GM08714 (cell line): ENCODE results near the gene EDN2.
A peak's percentile ranks its signal among the peaks of the same experiment; 100 is the strongest.

Source experiments
- H3K4me3 ChIP-seq: fragments of 200-500 bp; sonication (Bioruptor generic); 2 replicates; pipeline ENCODE4 v1.5.1; 2014; ENCODE audit warnings: mild to moderate bottlenecking, low read length, inconsistent platforms
- ZNF274 ChIP-seq: IDR thresholded peaks from 2 replicates; pipeline ENCODE4 v1.6.1; 2012; ENCODE audit warnings: mild to moderate bottlenecking, low read depth, low read length

Gene EDN2

DNA sequence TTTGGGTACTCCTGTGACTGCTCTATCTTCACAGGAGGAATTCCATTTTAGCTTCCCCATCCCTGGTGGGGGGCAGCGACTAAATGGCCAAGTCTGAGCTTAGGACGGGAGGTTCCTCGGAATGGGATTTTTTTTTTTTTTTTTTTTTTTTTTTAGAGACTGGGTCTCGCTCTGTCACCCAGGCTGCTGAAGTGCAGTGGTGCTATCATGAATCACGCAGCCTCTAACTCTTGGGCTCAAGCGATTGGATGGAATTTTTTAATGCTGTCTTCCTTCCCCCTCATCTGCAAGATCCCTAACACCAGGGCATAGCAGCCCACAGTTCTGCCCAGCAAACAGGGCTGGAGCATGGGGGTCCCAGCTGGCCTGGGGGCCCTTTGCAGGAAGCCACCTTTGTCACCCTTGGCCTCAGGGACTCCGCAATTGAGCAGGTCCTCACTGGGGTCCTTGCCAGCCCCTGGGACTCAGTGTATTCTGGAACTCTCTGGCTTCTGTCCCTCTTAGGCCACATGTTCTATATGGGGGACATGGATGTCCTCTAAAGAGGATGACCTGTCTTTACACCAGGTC, 13.1 kb upstream of the EDN2 start:
- H3K4me3 ChIP-seq, result no peak overlapping the region
- no peak for TF ChIP-seq ZNF274

DNA sequence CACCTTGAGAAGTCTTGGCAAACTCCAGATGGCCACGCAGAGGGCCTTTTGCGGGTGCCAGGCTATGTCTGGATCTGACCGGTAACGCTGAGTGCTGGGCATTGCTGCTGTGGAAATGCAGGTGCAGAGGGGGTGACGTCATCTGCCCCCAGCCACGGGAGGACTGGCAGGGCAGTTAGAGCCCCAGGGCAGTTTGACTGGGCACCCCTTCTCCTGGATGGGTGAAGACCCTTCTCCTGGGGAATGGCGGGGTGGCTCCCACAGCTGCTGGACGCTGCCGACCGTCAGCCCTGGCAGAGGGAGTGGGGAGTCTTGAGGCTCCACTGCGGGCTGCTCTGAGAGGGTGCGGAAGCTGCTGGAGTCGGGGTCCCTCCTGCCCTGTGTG, 12.6 kb upstream of the EDN2 start:
- no peak overlapping the region for H3K4me3 ChIP-seq
- TF ChIP-seq ZNF274, result no peak

- TF ChIP-seq ZNF274, result no peak
- H3K4me3 ChIP-seq, result peak overlapping the region; percentile 25; the same call in 1 of the 2 replicates
These were observed 11.9 kb upstream of the EDN2 start for GRCh38 chr1:41496080-41497055.

DNA sequence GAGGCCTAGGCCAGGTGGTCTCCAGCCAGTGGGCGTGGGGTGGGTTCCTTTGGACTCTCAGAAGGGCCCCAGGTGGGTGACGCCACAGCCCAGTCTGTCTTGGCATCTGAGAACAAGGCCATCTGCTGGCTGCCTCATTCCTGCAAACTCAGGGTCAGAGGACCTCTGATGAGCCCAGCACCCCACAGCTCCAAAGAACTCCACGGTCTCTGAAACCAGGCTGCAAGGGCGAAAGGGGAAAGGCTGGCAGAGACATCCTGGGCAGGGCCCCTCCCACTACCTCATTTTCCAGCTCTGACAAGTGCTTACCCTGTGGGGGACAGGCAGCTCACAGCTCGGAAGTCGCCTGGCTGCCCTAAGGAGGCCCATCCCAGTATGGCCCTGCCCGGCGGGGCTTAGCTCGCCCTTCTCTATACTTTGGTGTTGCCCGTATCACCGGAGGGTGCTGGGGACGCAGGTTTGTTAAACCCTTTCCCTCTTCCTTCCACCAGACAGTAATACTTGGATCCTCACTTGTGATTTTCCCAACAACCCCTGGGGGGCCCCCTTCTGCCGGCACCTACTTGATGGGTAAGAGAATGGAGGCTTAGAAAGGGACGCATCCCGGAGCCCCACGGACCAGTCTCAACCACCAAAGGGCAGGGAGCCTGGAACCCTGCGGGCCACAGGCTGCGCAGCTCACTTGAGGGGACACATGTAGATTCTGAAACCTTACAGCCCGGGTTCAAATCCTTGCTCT, 10.9 kb upstream of the EDN2 start:
- no peak for TF ChIP-seq ZNF274
- H3K4me3 ChIP-seq, result no peak overlapping the region; the same call in 1 of the 2 replicates

- TF ChIP-seq ZNF274, result no peak
These were observed 10.1 kb upstream of the EDN2 start for GRCh38 chr1:41494351-41495209.

DNA sequence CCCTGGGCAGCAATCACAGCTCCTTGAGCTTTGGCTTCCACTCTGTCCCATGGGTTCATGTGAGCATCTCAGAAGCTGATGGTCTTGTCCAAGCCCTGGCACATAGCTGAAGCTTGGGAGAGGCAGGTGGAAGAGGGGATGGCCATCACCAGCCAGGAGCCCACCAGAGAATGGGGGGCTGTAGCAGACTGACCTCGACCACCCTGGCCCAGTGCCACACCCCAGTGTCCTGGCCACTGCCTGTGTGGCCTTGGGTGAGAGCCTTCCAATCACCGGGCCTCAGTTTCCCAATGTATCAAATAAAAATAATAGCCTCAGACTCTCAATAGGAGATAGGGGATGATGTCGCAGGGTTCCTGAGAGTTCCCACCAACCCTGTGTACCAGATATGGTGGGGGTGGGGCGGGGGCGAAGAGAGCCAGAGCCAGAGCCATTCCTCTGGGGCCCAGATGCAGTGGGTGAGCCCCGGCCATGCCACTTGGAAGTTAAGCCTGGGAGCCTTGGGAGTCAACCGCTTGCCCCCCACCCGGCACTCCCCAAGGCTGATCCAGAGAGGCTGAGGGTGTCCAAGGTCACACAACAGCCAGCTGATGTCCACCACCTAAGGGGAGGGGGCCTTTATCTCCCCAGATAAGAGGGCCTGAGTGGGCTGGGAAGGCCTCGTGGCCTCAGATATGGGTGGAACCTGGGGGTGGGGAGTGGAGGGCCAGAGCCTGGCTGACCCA, 9.3 kb upstream of the EDN2 start:
- no peak for TF ChIP-seq ZNF274

More at GRCh38 chr1:41494351-41495209, 10.1 kb upstream of the EDN2 start:
- no peak overlapping the region for H3K4me3 ChIP-seq

GRCh38 chr1:41493117-41493536, 8.6 kb upstream of the EDN2 start:
- TF ChIP-seq ZNF274, result no peak
- H3K4me3 ChIP-seq, result no peak overlapping the region

More for the DNA sequence above, 9.3 kb upstream of the EDN2 start:
- no peak overlapping the region for H3K4me3 ChIP-seq

- no peak for TF ChIP-seq ZNF274
These were observed 7.9 kb upstream of the EDN2 start for GRCh38 chr1:41492341-41492848.

DNA sequence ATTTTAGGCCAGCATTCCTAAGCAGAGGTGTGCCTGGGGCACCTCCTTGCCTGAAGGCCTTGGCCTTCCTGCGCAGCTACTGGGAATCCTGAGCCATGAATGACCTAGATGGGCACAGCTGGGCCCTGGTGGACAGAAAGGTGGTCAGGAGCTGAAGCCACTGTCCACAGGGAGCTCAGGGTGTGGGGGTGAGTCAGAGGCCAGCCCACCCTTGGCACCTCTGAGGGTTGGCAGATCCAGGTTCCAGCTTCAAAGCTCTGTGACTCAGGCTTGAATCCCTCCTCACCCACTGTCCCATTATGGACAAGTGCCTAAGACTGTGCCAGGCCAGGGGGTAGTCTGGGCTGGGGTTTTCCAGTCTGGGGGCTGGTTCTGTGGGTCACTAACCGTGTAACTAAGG, 6.4 kb upstream of the EDN2 start:
- no peak overlapping the region for H3K4me3 ChIP-seq
- TF ChIP-seq ZNF274, result no peak

More at GRCh38 chr1:41492341-41492848, 7.9 kb upstream of the EDN2 start:
- no peak overlapping the region for H3K4me3 ChIP-seq

- H3K4me3 ChIP-seq, result no peak overlapping the region
- no peak for TF ChIP-seq ZNF274
These were observed 5.1 kb upstream of the EDN2 start for GRCh38 chr1:41489561-41489960.

DNA sequence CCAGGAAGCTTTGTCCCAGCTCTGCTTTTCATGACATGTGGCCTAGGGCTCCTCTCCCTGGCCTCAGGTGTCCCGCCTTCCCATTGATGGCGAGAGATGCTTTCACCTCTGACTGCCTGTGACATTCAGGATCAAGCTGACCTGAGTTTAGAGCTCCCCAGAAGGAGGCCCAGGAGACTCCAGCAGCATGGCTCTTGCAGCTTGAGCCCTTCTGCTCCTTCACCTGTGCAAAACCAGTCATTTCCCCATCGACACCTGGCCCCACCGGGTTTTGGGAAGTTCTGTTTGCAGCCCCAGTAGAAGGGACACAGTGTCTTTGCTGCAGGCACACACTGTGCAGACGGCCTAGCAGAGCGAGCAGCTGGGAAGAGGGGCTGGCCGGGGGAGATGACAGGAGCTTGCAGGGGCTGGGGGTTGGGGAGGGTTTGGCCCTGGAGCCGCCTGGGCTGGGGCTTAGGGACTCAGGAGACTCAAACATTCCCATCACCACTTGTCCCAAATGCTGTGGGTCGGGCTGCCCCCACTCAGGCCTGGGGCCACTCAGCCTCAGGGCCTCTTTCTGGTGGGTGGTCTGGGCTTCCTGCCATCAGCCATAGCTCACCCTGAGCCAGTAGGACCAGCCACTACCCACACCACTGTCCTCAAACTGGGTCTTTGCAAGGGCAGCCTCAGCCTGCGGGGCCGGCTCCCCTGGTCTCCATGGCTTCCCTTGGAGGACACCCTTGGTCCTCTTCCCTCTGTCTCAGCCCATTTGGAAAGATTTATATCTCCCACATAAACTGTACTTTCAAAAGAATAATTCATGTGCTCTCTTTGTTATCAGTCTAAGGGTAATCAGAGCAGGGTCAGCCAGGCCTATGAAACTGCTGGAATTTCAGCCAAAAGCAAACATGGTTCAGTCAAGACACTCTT, 3.8 kb upstream of the EDN2 start:
- no peak for TF ChIP-seq ZNF274
- H3K4me3 ChIP-seq, result no peak overlapping the region
